ACC112 (cell line): ENCODE measurements around the gene CTAG1A.
"Not testable (repeated sequence)": the region's sequence is repeated elsewhere in the genome, so short reads cannot be mapped to it uniquely, and the experiment has no call there.

Experiments used
- H2AFZ ChIP-seq: fragments of 200-600 bp; sonication (generic); one replicate; pipeline ENCODE4 v1.6.0; 2017; ENCODE audit warnings: antibody characterized with exemption, low read length; ENCODE audit not compliant: unreplicated experiment
- H3K27ac ChIP-seq: fragments of 200-600 bp; sonication (generic); 2 replicates; pipeline ENCODE4 v1.5.1; 2014; ENCODE audit warnings: low read depth, mild to moderate bottlenecking, antibody characterized with exemption, low read length, moderate library complexity
- H3K27me3 ChIP-seq: fragments of 200-600 bp; sonication (generic); 2 replicates; pipeline ENCODE4 v1.6.1; 2014; ENCODE audit warnings: mild to moderate bottlenecking, antibody characterized with exemption, low read length, moderate library complexity, mixed read lengths; ENCODE audit not compliant: insufficient read depth
- H3K36me3 ChIP-seq: fragments of 200-600 bp; sonication (generic); 2 replicates; pipeline ENCODE4 v1.6.1; 2016; ENCODE audit warnings: mild to moderate bottlenecking, antibody characterized with exemption, low read length, moderate library complexity, mixed read lengths; ENCODE audit not compliant: insufficient read depth
- H3K4me1 ChIP-seq: fragments of 200-600 bp; sonication (generic); one replicate; pipeline ENCODE4 v1.6.1; 2016; ENCODE audit warnings: low read length, mixed read lengths; ENCODE audit not compliant: insufficient read depth, unreplicated experiment, control insufficient read depth
- H3K4me3 ChIP-seq: fragments of 200-600 bp; sonication (generic); 2 replicates; pipeline ENCODE4 v1.5.1; 2014; ENCODE audit warnings: mild to moderate bottlenecking, low read depth, low read length
- H3K79me2 ChIP-seq: fragments of 200-600 bp; sonication (generic); one replicate; pipeline ENCODE4 v1.6.0; 2016; ENCODE audit warnings: low read length; ENCODE audit not compliant: control insufficient read depth, unreplicated experiment, insufficient read depth

Gene CTAG1A

GRCh38 chrX:154613586-154613985 is 28.7 kb downstream of the CTAG1A start:
- not testable (repeated sequence) for H3K36me3 ChIP-seq, H3K27me3 ChIP-seq, H3K4me3 ChIP-seq, H2AFZ ChIP-seq, H3K4me1 ChIP-seq, H3K27ac ChIP-seq, H3K79me2 ChIP-seq

GRCh38 chrX:154619182-154619581 is 34.2 kb downstream of the CTAG1A start, which contains the start of gene CTAG1B:
Gene CTAG1B (minus strand): TSS chrX:154619282. CDS start chrX:154619218, 64 bp downstream.
- not testable (repeated sequence) for H3K4me1 ChIP-seq, H3K36me3 ChIP-seq, H3K4me3 ChIP-seq, H2AFZ ChIP-seq, H3K79me2 ChIP-seq, H3K27me3 ChIP-seq, H3K27ac ChIP-seq

GRCh38 chrX:154620767-154621414 is 36.0 kb downstream of the CTAG1A start:
- not testable (repeated sequence) for H3K27ac ChIP-seq, H3K4me3 ChIP-seq, H2AFZ ChIP-seq, H3K79me2 ChIP-seq, H3K36me3 ChIP-seq, H3K4me1 ChIP-seq, H3K27me3 ChIP-seq

- H3K79me2 ChIP-seq, H3K27ac ChIP-seq, H3K4me1 ChIP-seq, H3K36me3 ChIP-seq, H2AFZ ChIP-seq, H3K27me3 ChIP-seq, H3K4me3 ChIP-seq: not testable (repeated sequence)
These were observed 44.0 kb downstream of the CTAG1A start for GRCh38 chrX:154628960-154629359.

GRCh38 chrX:154630949-154631348 is 46.0 kb downstream of the CTAG1A start:
- not testable (repeated sequence) for H3K79me2 ChIP-seq, H2AFZ ChIP-seq, H3K27ac ChIP-seq, H3K27me3 ChIP-seq, H3K4me1 ChIP-seq, H3K4me3 ChIP-seq, H3K36me3 ChIP-seq

- H3K4me1 ChIP-seq, H3K79me2 ChIP-seq, H3K27ac ChIP-seq, H3K27me3 ChIP-seq, H3K4me3 ChIP-seq, H2AFZ ChIP-seq, H3K36me3 ChIP-seq: not testable (repeated sequence)
These were observed 48.7 kb downstream of the CTAG1A start for GRCh38 chrX:154633661-154634060.
